DOHH2 (cell line): Measurements from ENCODE around the gene KIF21A.
A peak's percentile ranks its signal among the peaks of the same experiment; 100 is the strongest.

ENCODE experiments used
- H3F3A ChIP-seq: fragments of 200-600 bp; sonication (generic), shearing (Covaris generic); 2 replicates; pipeline ENCODE4 v1.6.0; 2016; ENCODE audit warnings: antibody characterized with exemption, mild to moderate bottlenecking; ENCODE audit not compliant: control insufficient read depth, insufficient read depth
- H3K27ac ChIP-seq: fragments of 200-600 bp; sonication (generic); 2 replicates; pipeline ENCODE4 v1.5.1; 2014; ENCODE audit warnings: low read depth, mild to moderate bottlenecking, low read length, moderate library complexity
- H3K27me3 ChIP-seq: fragments of 200-600 bp; sonication (generic); 2 replicates; pipeline ENCODE4 v1.6.1; 2014; ENCODE audit warnings: mild to moderate bottlenecking, low read length, mixed read lengths; ENCODE audit not compliant: control insufficient read depth
- H3K36me3 ChIP-seq: fragments of 200-600 bp; sonication (generic); 2 replicates; pipeline ENCODE4 v1.6.1; 2014; ENCODE audit warnings: mild to moderate bottlenecking, low read length, moderate library complexity, mixed read lengths; ENCODE audit not compliant: control insufficient read depth
- H3K4me1 ChIP-seq: fragments of 200-600 bp; sonication (generic); 2 replicates; pipeline ENCODE4 v1.6.1; 2014; ENCODE audit warnings: mild to moderate bottlenecking, low read length, mixed read lengths; ENCODE audit not compliant: control insufficient read depth
- H3K4me2 ChIP-seq: fragments of 200-600 bp; sonication (generic); 2 replicates; pipeline ENCODE4 v1.6.0; 2014; ENCODE audit warnings: mild to moderate bottlenecking, low read length, moderate library complexity
- H3K4me3 ChIP-seq: fragments of 200-600 bp; sonication (generic); 2 replicates; pipeline ENCODE4 v1.5.1; 2014; ENCODE audit warnings: mild to moderate bottlenecking, low read length, mixed read lengths
- H3K79me2 ChIP-seq: fragments of 200-600 bp; sonication (generic); 2 replicates; pipeline ENCODE4 v1.6.1; 2014; ENCODE audit warnings: mild to moderate bottlenecking, low read length, mixed read lengths; ENCODE audit not compliant: control insufficient read depth
- H3K9me2 ChIP-seq: fragments of 200-600 bp; sonication (generic); replicated peaks from 2 replicates; pipeline ENCODE4 v1.6.1; 2014; ENCODE audit warnings: mild to moderate bottlenecking, low read length, mixed read lengths; ENCODE audit not compliant: control insufficient read depth
- H3K9me3 ChIP-seq: fragments of 200-600 bp; sonication (generic); 2 replicates; pipeline ENCODE4 v1.6.1; 2014; ENCODE audit warnings: antibody characterized with exemption, low read length, mixed read lengths; ENCODE audit not compliant: control insufficient read depth, insufficient read depth
- H4K20me1 ChIP-seq: fragments of 200-600 bp; sonication (generic); 2 replicates; pipeline ENCODE4 v1.6.0; 2014; ENCODE audit warnings: low read depth, mild to moderate bottlenecking, antibody characterized with exemption, low read length, moderate library complexity; ENCODE audit not compliant: control insufficient read depth, insufficient read depth
- EZH2phosphoT487 ChIP-seq: fragments of 200-600 bp; sonication (generic); IDR thresholded peaks from 2 replicates; pipeline ENCODE4 v1.6.1; 2017; ENCODE audit warnings: borderline replicate concordance, mild to moderate bottlenecking, antibody characterized with exemption, low read length, moderate library complexity, mixed read lengths
- TF ChIP-seq, protein P1 (sequence below): fragments of 200-600 bp; sonication (generic); IDR thresholded peaks from one replicate; pipeline ENCODE4 v1.5.1; 2014; ENCODE audit warnings: antibody characterized with exemption, mild to moderate bottlenecking, low read depth, low read length; ENCODE audit not compliant: poor library complexity, severe bottlenecking

The KIF21A gene

DNA sequence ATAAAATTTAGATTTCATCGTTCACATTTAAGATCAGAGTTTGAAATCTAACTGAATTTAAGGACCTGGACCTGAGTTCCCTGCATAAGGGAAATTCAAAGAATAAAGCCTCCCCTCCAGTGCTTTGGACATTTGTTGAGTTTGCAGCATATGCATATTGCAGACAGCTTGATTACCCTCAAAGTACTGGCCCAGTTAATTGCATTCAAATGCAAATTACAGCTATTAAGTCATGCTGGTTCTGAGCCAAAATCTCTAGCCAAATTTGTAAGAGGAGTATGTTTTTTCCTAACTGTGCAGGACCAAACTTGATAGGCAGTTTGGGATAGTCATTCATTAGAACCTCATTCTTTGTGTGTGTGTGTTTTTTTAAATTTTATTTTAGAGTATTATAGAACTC lies 9.1 kb upstream of the KIF21A start:
- Histone ChIP-seq H3K4me3 (no peak overlapping the region), H3K9me2 (no peaks in the 10 kb centered on the region), H3F3A (no peaks in the 10 kb centered on the region), H3K36me3 (no peaks in the 10 kb centered on the region), H3K4me1 (no peaks in the 10 kb centered on the region), H3K27me3 (no peaks in the 10 kb centered on the region), H3K4me2 (no peak overlapping the region), H3K79me2 (no peaks in the 10 kb centered on the region), H4K20me1 (no peaks in the 10 kb centered on the region), H3K9me3 (no peaks in the 10 kb centered on the region), H3K27ac (no peak overlapping the region)
- TF ChIP-seq EZH2phosphoT487, result no peak
- TF ChIP-seq, protein P1, sequence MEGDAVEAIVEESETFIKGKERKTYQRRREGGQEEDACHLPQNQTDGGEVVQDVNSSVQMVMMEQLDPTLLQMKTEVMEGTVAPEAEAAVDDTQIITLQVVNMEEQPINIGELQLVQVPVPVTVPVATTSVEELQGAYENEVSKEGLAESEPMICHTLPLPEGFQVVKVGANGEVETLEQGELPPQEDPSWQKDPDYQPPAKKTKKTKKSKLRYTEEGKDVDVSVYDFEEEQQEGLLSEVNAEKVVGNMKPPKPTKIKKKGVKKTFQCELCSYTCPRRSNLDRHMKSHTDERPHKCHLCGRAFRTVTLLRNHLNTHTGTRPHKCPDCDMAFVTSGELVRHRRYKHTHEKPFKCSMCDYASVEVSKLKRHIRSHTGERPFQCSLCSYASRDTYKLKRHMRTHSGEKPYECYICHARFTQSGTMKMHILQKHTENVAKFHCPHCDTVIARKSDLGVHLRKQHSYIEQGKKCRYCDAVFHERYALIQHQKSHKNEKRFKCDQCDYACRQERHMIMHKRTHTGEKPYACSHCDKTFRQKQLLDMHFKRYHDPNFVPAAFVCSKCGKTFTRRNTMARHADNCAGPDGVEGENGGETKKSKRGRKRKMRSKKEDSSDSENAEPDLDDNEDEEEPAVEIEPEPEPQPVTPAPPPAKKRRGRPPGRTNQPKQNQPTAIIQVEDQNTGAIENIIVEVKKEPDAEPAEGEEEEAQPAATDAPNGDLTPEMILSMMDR, result no peak

DNA sequence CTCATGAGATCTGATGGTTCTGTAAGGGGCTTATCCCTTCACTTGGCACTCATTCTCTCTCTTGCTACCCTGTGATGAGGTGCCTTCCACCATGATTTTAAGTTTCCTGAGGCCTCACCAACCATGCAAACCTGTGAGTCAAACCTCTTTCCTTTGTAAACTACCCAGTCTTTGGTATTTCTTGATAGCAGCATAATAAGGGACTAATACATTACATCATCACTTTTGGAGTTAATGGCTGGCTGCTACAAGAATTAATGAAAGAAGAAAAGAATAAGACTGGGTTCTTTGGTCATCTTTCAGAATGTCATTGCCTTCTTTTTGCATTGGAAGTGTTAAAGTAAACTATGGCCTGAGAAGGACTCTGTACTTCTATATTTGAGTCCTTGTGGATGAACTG lies 5.1 kb upstream of the KIF21A start:
- TF ChIP-seq, protein P1, result no peak
- TF ChIP-seq EZH2phosphoT487, result no peak
- Histone ChIP-seq H3K9me3 (peaks cover 3% of the 10 kb centered on the region; the same call in 1 of the 2 replicates), H3K4me1 (no peaks in the 10 kb centered on the region), H3K9me2 (no peaks in the 10 kb centered on the region), H3K36me3 (no peaks in the 10 kb centered on the region), H3K27ac (no peak overlapping the region), H3K27me3 (peaks cover 10% of the 10 kb centered on the region), H3K79me2 (no peaks in the 10 kb centered on the region), H3K4me2 (no peak overlapping the region), H3F3A (no peaks in the 10 kb centered on the region), H4K20me1 (no peaks in the 10 kb centered on the region), H3K4me3 (no peak overlapping the region)

DNA sequence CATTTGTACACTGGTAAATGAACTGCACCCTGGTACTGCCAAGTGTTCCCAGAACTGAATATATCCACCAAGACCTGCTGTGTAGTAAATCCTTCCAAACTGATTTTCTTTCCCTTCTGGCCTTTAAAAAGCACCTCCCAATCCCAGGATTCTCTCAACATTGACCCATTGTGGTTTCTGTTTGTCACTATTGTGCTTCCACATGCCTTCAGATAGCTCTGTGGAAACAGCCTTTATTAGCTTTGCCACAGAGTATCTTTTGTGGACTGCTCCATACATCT lies 949 bp upstream of the KIF21A start:
- Histone ChIP-seq H3F3A (no peaks in the 10 kb centered on the region), H3K9me3 (peaks cover 3% of the 10 kb centered on the region; the same call in 1 of the 2 replicates), H3K79me2 (no peaks in the 10 kb centered on the region), H3K4me1 (no peaks in the 10 kb centered on the region), H4K20me1 (no peaks in the 10 kb centered on the region), H3K36me3 (no peaks in the 10 kb centered on the region), H3K9me2 (no peaks in the 10 kb centered on the region), H3K4me3 (no peak overlapping the region), H3K4me2 (no peak overlapping the region), H3K27ac (no peak overlapping the region), H3K27me3 (peaks cover 22% of the 10 kb centered on the region)
- TF ChIP-seq, protein P1, result no peak
- TF ChIP-seq EZH2phosphoT487, result no peak

DNA sequence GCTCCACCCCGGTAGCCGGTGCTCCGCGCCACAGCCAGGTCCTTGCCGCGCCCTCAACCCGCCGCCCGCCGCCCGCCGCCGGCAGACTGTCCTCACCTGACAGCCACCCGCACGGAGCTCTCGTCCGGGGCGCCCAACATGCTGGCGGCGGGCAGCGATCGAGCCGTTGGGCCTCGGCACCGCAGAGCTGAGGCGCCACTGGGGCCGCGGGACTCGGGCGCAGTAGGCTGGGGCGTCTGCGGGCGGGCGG lies 164 bp downstream of the KIF21A start:
- TF ChIP-seq, protein P1, result no peak
- H4K20me1 ChIP-seq, result no peaks in the 10 kb centered on the region
- no peaks in the 10 kb centered on the region for H3K9me2 ChIP-seq
- no peaks in the 10 kb centered on the region for H3F3A ChIP-seq
- peak overlapping the region; percentile 33; the same call in 1 of the 2 replicates for H3K4me2 ChIP-seq
- peaks cover 22% of the 10 kb centered on the region for H3K27me3 ChIP-seq
- no peaks in the 10 kb centered on the region for H3K36me3 ChIP-seq
- no peak overlapping the region for H3K27ac ChIP-seq
- no peak overlapping the region for H3K4me3 ChIP-seq
- no peaks in the 10 kb centered on the region for H3K4me1 ChIP-seq
- peaks cover 3% of the 10 kb centered on the region; the same call in 1 of the 2 replicates for H3K9me3 ChIP-seq
- no peaks in the 10 kb centered on the region for H3K79me2 ChIP-seq
